ENCODE results near the gene RGS12.

The RGS12 gene

DNA sequence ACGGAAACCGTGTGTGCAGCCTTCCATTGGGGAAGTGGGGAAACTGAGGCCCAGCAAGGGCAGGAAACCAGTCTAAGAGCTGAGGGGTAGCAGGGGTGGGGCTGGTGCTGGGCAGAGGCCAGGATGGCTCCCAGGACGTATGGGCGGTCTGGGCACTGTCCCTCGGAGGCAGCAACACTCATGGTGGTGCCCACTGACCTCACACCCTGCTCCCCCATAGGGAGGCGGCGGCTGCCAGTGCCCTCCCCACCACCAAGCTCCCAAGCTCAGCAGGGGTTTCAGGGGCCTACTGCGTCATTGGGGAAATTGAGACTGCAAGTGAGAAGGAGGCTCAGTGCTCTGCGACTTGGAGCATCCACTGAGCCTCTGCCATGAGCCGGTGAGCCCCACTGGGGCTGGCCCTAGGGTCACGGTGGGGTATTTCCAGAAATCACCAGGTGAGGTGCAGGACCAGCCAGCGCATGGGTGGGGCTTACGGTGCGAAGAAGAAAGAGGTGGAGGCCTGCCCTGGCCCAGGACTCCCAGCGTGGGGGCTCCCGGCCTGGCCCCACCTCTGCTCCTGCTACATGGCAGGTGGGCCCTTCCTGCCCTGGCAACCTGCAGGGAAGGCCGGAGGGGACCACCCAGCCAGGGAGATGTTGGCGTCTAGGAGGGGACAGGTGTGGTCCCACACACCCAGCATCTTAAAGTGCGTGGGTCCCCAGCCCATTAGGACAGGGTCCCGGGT lies 42.9 kb upstream of the RGS12 start:
- TF ChIP-seq CTCF (IDR thresholded peaks at IDR 0.05; ENCODE audit: insufficient read depth, low read length, poor library complexity, severe bottlenecking) (no peak), EZH2phosphoT487 (conservative IDR thresholded peaks at IDR 0.05; ENCODE audit: low read length) (no peak)
- Histone ChIP-seq H3K79me2 (ENCODE audit: insufficient read depth, low read length) (no peaks in the 10 kb centered on the region), H3K36me3 (ENCODE audit: low read length) (no peaks in the 10 kb centered on the region), H3K4me3 (ENCODE audit: insufficient read depth, low read length, poor library complexity, severe bottlenecking) (no peak overlapping the region), H4K20me1 (ENCODE audit: low read depth, low read length) (no peaks in the 10 kb centered on the region), H3K27ac (ENCODE audit: low read depth, low read length) (no peak overlapping the region), H3K27me3 (ENCODE audit: low read length) (no peaks in the 10 kb centered on the region), H2AFZ (ENCODE audit: low read depth, low read length, severe bottlenecking) (no peak overlapping the region), H3K9ac (ENCODE audit: low read length) (no peak overlapping the region), H3K9me2 (replicated peaks; ENCODE audit: insufficient read depth, low read length) (no peaks in the 10 kb centered on the region), H3F3A (ENCODE audit: insufficient read depth) (no peaks in the 10 kb centered on the region), H3K4me2 (ENCODE audit: low read depth, low read length, poor library complexity, severe bottlenecking) (no peak overlapping the region), H3K9me3 (ENCODE audit: insufficient read depth, low read length) (no peaks in the 10 kb centered on the region)

GRCh38 chr4:3250438-3250955 lies 42.3 kb upstream of the RGS12 start:
- no peaks in the 10 kb centered on the region for H3K9me2 ChIP-seq (replicated peaks; ENCODE audit: insufficient read depth, low read length)
- H3K9me3 ChIP-seq (ENCODE audit: insufficient read depth, low read length): no peaks in the 10 kb centered on the region
- H4K20me1 ChIP-seq (ENCODE audit: low read depth, low read length): no peaks in the 10 kb centered on the region
- no peaks in the 10 kb centered on the region for H3K79me2 ChIP-seq (ENCODE audit: insufficient read depth, low read length)
- no peaks in the 10 kb centered on the region for H3K27me3 ChIP-seq (ENCODE audit: low read length)
- H3F3A ChIP-seq (ENCODE audit: insufficient read depth): no peaks in the 10 kb centered on the region
- no peak for TF ChIP-seq EZH2phosphoT487 (conservative IDR thresholded peaks at IDR 0.05; ENCODE audit: low read length)
- TF ChIP-seq CTCF (IDR thresholded peaks at IDR 0.05; ENCODE audit: insufficient read depth, low read length, poor library complexity, severe bottlenecking): no peak
- no peak overlapping the region for H3K4me3 ChIP-seq (ENCODE audit: insufficient read depth, low read length, poor library complexity, severe bottlenecking)
- H3K36me3 ChIP-seq (ENCODE audit: low read length): no peaks in the 10 kb centered on the region
- H3K4me2 ChIP-seq (ENCODE audit: low read depth, low read length, poor library complexity, severe bottlenecking): no peak overlapping the region
- H3K9ac ChIP-seq (ENCODE audit: low read length): no peak overlapping the region
- no peak overlapping the region for H2AFZ ChIP-seq (ENCODE audit: low read depth, low read length, severe bottlenecking)
- no peak overlapping the region for H3K27ac ChIP-seq (ENCODE audit: low read depth, low read length)

DNA sequence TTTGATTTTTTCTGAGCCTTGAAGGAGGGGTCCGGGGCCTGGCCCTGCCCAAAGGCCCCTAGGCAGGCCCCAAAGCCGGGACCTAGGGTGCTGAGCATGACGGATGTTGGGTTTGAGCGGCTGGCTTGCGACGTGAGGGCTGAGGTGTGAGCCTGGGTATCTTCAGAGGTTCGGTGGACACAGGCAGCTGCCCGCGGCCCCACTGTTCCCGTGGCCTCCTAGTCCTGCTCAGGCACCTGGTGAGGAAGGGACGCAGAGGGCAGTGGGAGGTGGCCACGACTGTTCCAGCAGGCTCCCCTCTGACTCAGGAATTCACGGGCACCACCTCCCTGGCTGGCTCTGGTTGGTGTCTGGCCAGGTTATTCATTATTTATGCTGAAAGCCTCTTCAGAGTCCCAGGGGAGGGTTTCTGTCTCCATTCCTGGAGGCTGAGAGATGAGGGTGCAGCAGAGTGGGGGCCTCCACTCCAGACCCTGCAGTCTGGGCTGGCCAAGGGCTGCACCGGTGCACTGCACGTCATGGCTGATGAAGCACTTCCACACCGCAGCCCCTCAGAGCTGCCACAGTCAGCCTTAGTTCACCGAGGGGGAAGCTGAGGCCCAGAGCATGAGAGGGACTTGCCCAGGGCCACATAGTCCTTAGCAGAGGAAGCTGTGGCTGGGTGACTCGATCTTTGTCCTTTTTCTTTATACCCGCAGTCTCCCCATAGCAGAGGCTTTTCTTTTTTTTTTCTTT lies 41.7 kb upstream of the RGS12 start:
- H4K20me1 ChIP-seq (ENCODE audit: low read depth, low read length): no peaks in the 10 kb centered on the region
- no peak overlapping the region for H2AFZ ChIP-seq (ENCODE audit: low read depth, low read length, severe bottlenecking)
- no peak overlapping the region for H3K4me3 ChIP-seq (ENCODE audit: insufficient read depth, low read length, poor library complexity, severe bottlenecking)
- no peak overlapping the region for H3K27ac ChIP-seq (ENCODE audit: low read depth, low read length)
- no peaks in the 10 kb centered on the region for H3K79me2 ChIP-seq (ENCODE audit: insufficient read depth, low read length)
- H3K9me3 ChIP-seq (ENCODE audit: insufficient read depth, low read length): no peaks in the 10 kb centered on the region
- H3K36me3 ChIP-seq (ENCODE audit: low read length): no peaks in the 10 kb centered on the region
- no peaks in the 10 kb centered on the region for H3F3A ChIP-seq (ENCODE audit: insufficient read depth)
- H3K9me2 ChIP-seq (replicated peaks; ENCODE audit: insufficient read depth, low read length): no peaks in the 10 kb centered on the region
- H3K4me2 ChIP-seq (ENCODE audit: low read depth, low read length, poor library complexity, severe bottlenecking): no peak overlapping the region
- TF ChIP-seq CTCF (IDR thresholded peaks at IDR 0.05; ENCODE audit: insufficient read depth, low read length, poor library complexity, severe bottlenecking) (no peak), EZH2phosphoT487 (conservative IDR thresholded peaks at IDR 0.05; ENCODE audit: low read length) (no peak)
- no peak overlapping the region for H3K9ac ChIP-seq (ENCODE audit: low read length)
- no peaks in the 10 kb centered on the region for H3K27me3 ChIP-seq (ENCODE audit: low read length)
